Medulla oblongata (tissue), 1 donor: Measurements from ENCODE around the gene KRT71.

ENCODE experiments used
- DNase-seq: peaks from one replicate; pipeline ENCODE4 v3.0.0-alpha.2; 2015; ENCODE audit errors: extremely low spot score

KRT71 gene

GRCh38 chr12:52497975-52498374 lies 55.0 kb downstream of the KRT71 start:
- no peak for DNase-seq

- DNase-seq: no peak
Observed at GRCh38 chr12:52496590-52497071, 56.3 kb downstream of the KRT71 start.

- DNase-seq: no peak
Observed at GRCh38 chr12:52496054-52496453, 56.9 kb downstream of the KRT71 start.

- DNase-seq: no peak
Observed at GRCh38 chr12:52495389-52495788, 57.6 kb downstream of the KRT71 start.

- DNase-seq: no peak
Observed at GRCh38 chr12:52494518-52494917, 58.4 kb downstream of the KRT71 start.

- DNase-seq: no peak
Observed at GRCh38 chr12:52494100-52494499, 58.8 kb downstream of the KRT71 start.
